ENCODE results near the gene ITPR1. TPM values are rescaled to one million over a fixed set of nuclear protein-coding genes. Genes with fewer than 3 reads are reported as not detected.

The ITPR1 gene
- total RNA-seq, 4 donors from 2014 or later: 56.1 to 71.2 (median 61.9) TPM

DNA sequence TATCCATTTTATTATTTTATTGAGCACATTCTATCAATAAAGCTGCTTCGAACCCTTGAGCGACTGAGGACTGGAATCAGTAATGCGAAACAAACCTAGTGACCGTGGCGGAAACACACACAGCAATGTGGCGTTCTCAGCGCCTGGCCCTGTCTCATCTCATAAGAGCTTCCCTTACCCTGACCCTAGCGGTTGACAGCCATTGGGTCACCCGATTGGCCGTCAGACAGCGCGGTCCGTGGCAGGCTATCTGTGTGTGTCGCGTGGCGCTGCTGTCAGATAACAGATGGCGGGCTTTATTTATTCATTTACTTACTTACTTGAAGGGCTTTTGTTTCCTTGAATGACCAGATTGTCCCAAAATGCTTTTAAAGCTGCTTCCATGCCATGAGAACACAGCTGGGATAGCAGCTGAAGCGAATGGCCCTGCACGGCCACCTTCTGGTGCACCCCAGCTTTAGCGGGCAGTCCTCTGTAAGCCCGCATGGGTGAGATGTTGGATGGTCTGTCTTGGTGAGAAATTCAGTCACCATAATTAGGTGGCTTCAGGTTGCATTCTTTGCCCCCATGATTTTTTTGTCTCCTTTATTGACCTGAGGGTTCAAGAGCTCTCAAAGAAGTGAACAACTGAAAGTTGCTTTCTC, 270.6 kb downstream of the ITPR1 start:
- no peak overlapping the region for H3K4me3 ChIP-seq
- DNase-seq (ENCODE audit: low spot score in 2 of 2): no peak
- no peak overlapping the region for H3K27ac ChIP-seq
- no peaks in the 10 kb centered on the region for H3K27me3 ChIP-seq
- 96 to 98% methylated on average over 21 of the region's 21 CpGs for WGBS, 2 donors
- peaks cover 0 to 4% (median 1%) of the 10 kb centered on the region in 4 donors for H3K9me3 ChIP-seq
- no peak for TF ChIP-seq CTCF (IDR thresholded peaks at IDR 0.05)
- no peak for TF ChIP-seq POLR2A (IDR thresholded peaks at IDR 0.05)
- no peak for TF ChIP-seq EP300 (IDR thresholded peaks at IDR 0.05)
- no peaks in the 10 kb centered on the region for H3K4me1 ChIP-seq
- peaks cover 0 to 13% (median 0%) of the 10 kb centered on the region in 3 donors for H3K36me3 ChIP-seq

- H3K4me3 ChIP-seq: no peak overlapping the region
- H3K9me3 ChIP-seq: peaks cover 0 to 4% (median 1%) of the 10 kb centered on the region in 4 donors
- H3K36me3 ChIP-seq: peaks cover 0 to 13% (median 0%) of the 10 kb centered on the region in 3 donors
- no peak overlapping the region for H3K27ac ChIP-seq
- 85 to 96% methylated on average over 3 of the region's 3 CpGs for WGBS, 2 donors
- H3K27me3 ChIP-seq: no peaks in the 10 kb centered on the region
- TF ChIP-seq CTCF (IDR thresholded peaks at IDR 0.05) (no peak), EP300 (IDR thresholded peaks at IDR 0.05) (no peak), POLR2A (IDR thresholded peaks at IDR 0.05) (no peak)
- DNase-seq (ENCODE audit: low spot score in 2 of 2): no peak
- no peaks in the 10 kb centered on the region for H3K4me1 ChIP-seq
Observed at GRCh38 chr3:4765212-4765611, 272.1 kb downstream of the ITPR1 start.

GRCh38 chr3:4766263-4766662, 273.1 kb downstream of the ITPR1 start:
- H3K36me3 ChIP-seq: peaks cover 0 to 13% (median 0%) of the 10 kb centered on the region in 3 donors
- peaks cover 0 to 7% (median 2%) of the 10 kb centered on the region in 4 donors for H3K4me1 ChIP-seq

GRCh38 chr3:4766716-4767499, 273.8 kb downstream of the ITPR1 start:
- Histone ChIP-seq H3K4me3 (no peak overlapping the region), H3K4me1 (peaks cover 0 to 13% (median 8%) of the 10 kb centered on the region in 4 donors), H3K9me3 (peaks cover 0 to 3% (median 0%) of the 10 kb centered on the region in 4 donors), H3K36me3 (peaks cover 0 to 13% (median 0%) of the 10 kb centered on the region in 3 donors), H3K27ac (no peak overlapping the region), H3K27me3 (no peaks in the 10 kb centered on the region)
- WGBS, 2 donors: 66 to 86% methylated on average over 6 of the region's 6 CpGs
- TF ChIP-seq CTCF (IDR thresholded peaks at IDR 0.05): no peak
- TF ChIP-seq EP300 (IDR thresholded peaks at IDR 0.05): no peak
- TF ChIP-seq POLR2A (IDR thresholded peaks at IDR 0.05): no peak
- no peak for DNase-seq (ENCODE audit: low spot score in 2 of 2)

More at GRCh38 chr3:4766263-4766662, 273.1 kb downstream of the ITPR1 start:
- Histone ChIP-seq H3K9me3 (peaks cover 0 to 3% (median 0%) of the 10 kb centered on the region in 4 donors), H3K4me3 (no peak overlapping the region), H3K27ac (no peak overlapping the region), H3K27me3 (no peaks in the 10 kb centered on the region)
- no peak for DNase-seq (ENCODE audit: low spot score in 2 of 2)
- WGBS, 2 donors: 95 to 96% methylated on average over 4 of the region's 4 CpGs
- TF ChIP-seq CTCF (IDR thresholded peaks at IDR 0.05) (no peak), POLR2A (IDR thresholded peaks at IDR 0.05) (no peak), EP300 (IDR thresholded peaks at IDR 0.05) (no peak)

- TF ChIP-seq POLR2A (IDR thresholded peaks at IDR 0.05): no peak
- TF ChIP-seq EP300 (IDR thresholded peaks at IDR 0.05): no peak
- no peak for TF ChIP-seq CTCF (IDR thresholded peaks at IDR 0.05)
- Histone ChIP-seq H3K27ac (no peak overlapping the region), H3K36me3 (peaks cover 0 to 13% (median 0%) of the 10 kb centered on the region in 3 donors), H3K9me3 (peaks cover 0 to 3% (median 0%) of the 10 kb centered on the region in 4 donors), H3K4me3 (no peak overlapping the region), H3K27me3 (no peaks in the 10 kb centered on the region), H3K4me1 (peaks cover 0 to 24% (median 12%) of the 10 kb centered on the region in 4 donors)
- 88 to 93% methylated on average over 5 of the region's 5 CpGs for WGBS, 2 donors
- DNase-seq (ENCODE audit: low spot score in 2 of 2): no peak
Observed at GRCh38 chr3:4768021-4768420, 274.9 kb downstream of the ITPR1 start.
